Measurements from ENCODE around the gene LYRM4.
A peak's percentile ranks its signal among the peaks of the same experiment; 100 is the strongest.

LYRM4 gene

GRCh38 chr6:5167501-5167900 lies 93.2 kb downstream of the LYRM4 start:
- DNase-seq, result no peak

- no peak for DNase-seq
Observed at GRCh38 chr6:5164092-5164491, 96.7 kb downstream of the LYRM4 start.

GRCh38 chr6:5163247-5163646 lies 97.5 kb downstream of the LYRM4 start:
- no peak for DNase-seq

- no peak for DNase-seq
Observed at GRCh38 chr6:5162355-5162754, 98.4 kb downstream of the LYRM4 start.

GRCh38 chr6:5160206-5160605 lies 100.5 kb downstream of the LYRM4 start:
- no peak for DNase-seq

GRCh38 chr6:5159162-5159561 lies 101.6 kb downstream of the LYRM4 start:
- DNase-seq, result no peak

- no peak for DNase-seq
Observed at GRCh38 chr6:5158180-5158579, 102.6 kb downstream of the LYRM4 start.

GRCh38 chr6:5157621-5158138 lies 103.1 kb downstream of the LYRM4 start:
- no peak for DNase-seq

- no peak for DNase-seq
Observed at GRCh38 chr6:5156627-5157026, 104.1 kb downstream of the LYRM4 start.

- DNase-seq, result no peak
Observed at GRCh38 chr6:5155906-5156305, 104.8 kb downstream of the LYRM4 start.

- no peak for DNase-seq
Observed at GRCh38 chr6:5153186-5153585, 107.6 kb downstream of the LYRM4 start.

- no peak for DNase-seq
Observed at GRCh38 chr6:5152460-5152859, 108.3 kb downstream of the LYRM4 start.

- no peak for DNase-seq
Observed at GRCh38 chr6:5151955-5152401, 108.8 kb downstream of the LYRM4 start.

GRCh38 chr6:5151360-5151954 lies 109.3 kb downstream of the LYRM4 start:
- no peak for DNase-seq

GRCh38 chr6:5150551-5151075 lies 110.1 kb downstream of the LYRM4 start:
- DNase-seq, result no peak

GRCh38 chr6:5149891-5150290 lies 110.9 kb downstream of the LYRM4 start:
- no peak for DNase-seq

- DNase-seq, result no peak
Observed at GRCh38 chr6:5149159-5149704, 111.5 kb downstream of the LYRM4 start.

- no peak for DNase-seq
Observed at GRCh38 chr6:5146398-5146797, 114.4 kb downstream of the LYRM4 start.

- DNase-seq, result peak; percentile 62 to 86 (median 76)
Observed at GRCh38 chr6:5143634-5144311, 117.0 kb downstream of the LYRM4 start.

GRCh38 chr6:5142915-5143314 lies 117.8 kb downstream of the LYRM4 start:
- no peak for DNase-seq

- DNase-seq, result no peak
Observed at GRCh38 chr6:5142131-5142530, 118.6 kb downstream of the LYRM4 start.

- no peak for DNase-seq
Observed at GRCh38 chr6:5141046-5141445, 119.7 kb downstream of the LYRM4 start.

GRCh38 chr6:5139828-5140771 lies 120.7 kb downstream of the LYRM4 start:
- no peak for DNase-seq

All from stimulated activated naive CD4-positive, alpha-beta T cell (primary cell).